Breast epithelium (tissue), 4 donors: ENCODE results near the gene FBP2. TPM values are rescaled to one million over a fixed set of nuclear protein-coding genes. Genes with fewer than 3 reads are reported as not detected.
A peak's percentile ranks its signal among the peaks of the same experiment; 100 is the strongest.

Source experiments
- DNase-seq, 2 donors: peaks; one replicate each; pipeline ENCODE4 v3.0.0-alpha.2; 2019; ENCODE audit warnings: low spot score in 2 of 2
- H3K27ac ChIP-seq, 2 donors: fragments of 200-600 bp; sonication (generic) in 1 of 2; one replicate each; pipeline ENCODE4 v1.5.1; 2016 to 2019; ENCODE audit warnings: mild to moderate bottlenecking in 1 of 2
- H3K27me3 ChIP-seq, 2 donors: fragments of 200-600 bp; sonication (generic) in 1 of 2; one replicate each; pipeline versions ENCODE4 v1.5.1 to v1.6.0; 2017 to 2019; ENCODE audit warnings: control low read depth in 1 of 2, mild to moderate bottlenecking in 1 of 2
- H3K36me3 ChIP-seq: fragments of 200-600 bp; one replicate; pipeline ENCODE4 v1.5.1; 2019
- H3K4me1 ChIP-seq, 2 donors: fragments of 200-600 bp; sonication (generic); one replicate each; pipeline ENCODE4 v1.5.1; 2016 to 2019; ENCODE audit warnings: control low read depth in 1 of 2
- H3K4me3 ChIP-seq, 3 donors: fragments of 200-600 bp; sonication (generic); 1 replicate in 2 of 3; 2 replicates in 1 of 3; pipeline ENCODE4 v1.5.1; 2016 to 2019; ENCODE audit warnings: mild to moderate bottlenecking in 3 of 3, moderate library complexity in 2 of 3
- H3K9me3 ChIP-seq, 2 donors: fragments of 200-600 bp; sonication (generic) in 1 of 2; one replicate each; pipeline ENCODE4 v1.5.1; 2016 to 2019; ENCODE audit warnings: control low read depth in 1 of 2
- POLR2A ChIP-seq: fragments of 450-650 bp; IDR thresholded peaks from one replicate; pipeline ENCODE4 v1.6.1; 2016; ENCODE audit warnings: antibody characterized with exemption, mild to moderate bottlenecking, moderate library complexity
- POLR2AphosphoS5 ChIP-seq, 3 donors: sonication (generic); formaldehyde crosslinking; IDR thresholded peaks; one replicate each; pipeline ENCODE4 v1.6.1; 2017; ENCODE audit warnings: antibody characterized with exemption in 3 of 3
- intact Hi-C: fragments of 100-400 bp; cut with DNase I; formaldehyde crosslinking; loops from one replicate; pipeline ENCODE4 v1.15.1; 2023; ENCODE audit warnings: low total_unique reads
- total RNA-seq, 3 donors: library from RNA; depleted of rRNA; stranded (reverse); fragments of >200 nt; gene quantifications; one replicate each; pipeline ENCODE4 v1.1.0, GENCODE V29; 2016
- TF ChIP-seq, protein P1 (sequence below), 3 donors: fragments of 450-650 bp; IDR thresholded peaks; one replicate each; pipeline ENCODE4 v1.5.1; 2016 to 2017; ENCODE audit warnings: antibody characterized with exemption in 3 of 3, mild to moderate bottlenecking in 3 of 3, moderate library complexity in 3 of 3

FBP2 gene
- total RNA-seq, 3 donors from 2014 or later, result not detected

DNA sequence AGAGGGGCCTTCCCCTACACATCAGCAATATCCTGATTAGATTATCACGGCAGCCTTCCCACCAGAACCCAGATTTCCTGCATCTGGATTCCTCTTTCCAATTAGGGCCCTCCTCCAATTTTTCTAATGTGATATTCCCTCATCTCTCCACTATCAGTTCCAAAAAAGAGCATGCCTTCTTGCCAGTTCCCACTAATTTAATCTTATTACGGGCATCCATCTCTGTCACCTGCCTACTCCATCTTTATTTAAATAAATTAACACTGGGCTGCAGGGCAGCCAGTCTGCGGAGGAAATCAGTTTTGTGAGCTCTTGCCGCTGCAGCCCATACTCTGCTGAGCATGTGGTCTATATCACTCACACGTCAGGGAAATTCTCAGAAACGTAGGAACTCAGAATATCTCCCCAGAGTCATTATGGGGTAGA, 16.6 kb upstream of the FBP2 start:
- no peak for DNase-seq
- Histone ChIP-seq H3K9me3 (no peaks in the 10 kb centered on the region), H3K4me3 (no peak overlapping the region), H3K27me3 (no peaks in the 10 kb centered on the region), H3K36me3 (no peaks in the 10 kb centered on the region), H3K27ac (no peak overlapping the region), H3K4me1 (no peaks in the 10 kb centered on the region)
- intact Hi-C loops, result no loop called here
- TF ChIP-seq, protein P1, sequence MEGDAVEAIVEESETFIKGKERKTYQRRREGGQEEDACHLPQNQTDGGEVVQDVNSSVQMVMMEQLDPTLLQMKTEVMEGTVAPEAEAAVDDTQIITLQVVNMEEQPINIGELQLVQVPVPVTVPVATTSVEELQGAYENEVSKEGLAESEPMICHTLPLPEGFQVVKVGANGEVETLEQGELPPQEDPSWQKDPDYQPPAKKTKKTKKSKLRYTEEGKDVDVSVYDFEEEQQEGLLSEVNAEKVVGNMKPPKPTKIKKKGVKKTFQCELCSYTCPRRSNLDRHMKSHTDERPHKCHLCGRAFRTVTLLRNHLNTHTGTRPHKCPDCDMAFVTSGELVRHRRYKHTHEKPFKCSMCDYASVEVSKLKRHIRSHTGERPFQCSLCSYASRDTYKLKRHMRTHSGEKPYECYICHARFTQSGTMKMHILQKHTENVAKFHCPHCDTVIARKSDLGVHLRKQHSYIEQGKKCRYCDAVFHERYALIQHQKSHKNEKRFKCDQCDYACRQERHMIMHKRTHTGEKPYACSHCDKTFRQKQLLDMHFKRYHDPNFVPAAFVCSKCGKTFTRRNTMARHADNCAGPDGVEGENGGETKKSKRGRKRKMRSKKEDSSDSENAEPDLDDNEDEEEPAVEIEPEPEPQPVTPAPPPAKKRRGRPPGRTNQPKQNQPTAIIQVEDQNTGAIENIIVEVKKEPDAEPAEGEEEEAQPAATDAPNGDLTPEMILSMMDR (IDR thresholded peaks at IDR 0.05), result no peak
- TF ChIP-seq POLR2AphosphoS5 (IDR thresholded peaks at IDR 0.05), result no peak
- no peak for TF ChIP-seq POLR2A

DNA sequence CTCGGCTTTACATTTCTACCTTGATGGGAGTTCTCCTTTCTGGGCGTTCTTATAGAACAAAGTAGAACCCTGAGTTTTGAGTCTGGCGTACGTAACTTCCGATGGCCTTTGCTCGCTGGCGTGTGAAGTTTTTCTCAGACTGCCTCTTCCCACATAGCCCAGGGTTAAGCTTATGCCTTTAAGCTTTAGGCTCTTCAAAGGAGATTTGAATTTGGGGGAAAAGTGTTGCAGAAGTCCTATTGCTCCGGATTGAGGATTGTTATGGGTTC, 13.7 kb upstream of the FBP2 start:
- no peaks in the 10 kb centered on the region for H3K4me1 ChIP-seq
- TF ChIP-seq POLR2A (no peak), POLR2AphosphoS5 (IDR thresholded peaks at IDR 0.05) (no peak)
- TF ChIP-seq, protein P1 (IDR thresholded peaks at IDR 0.05), result no peak
- intact Hi-C loops, result no loop called here

DNA sequence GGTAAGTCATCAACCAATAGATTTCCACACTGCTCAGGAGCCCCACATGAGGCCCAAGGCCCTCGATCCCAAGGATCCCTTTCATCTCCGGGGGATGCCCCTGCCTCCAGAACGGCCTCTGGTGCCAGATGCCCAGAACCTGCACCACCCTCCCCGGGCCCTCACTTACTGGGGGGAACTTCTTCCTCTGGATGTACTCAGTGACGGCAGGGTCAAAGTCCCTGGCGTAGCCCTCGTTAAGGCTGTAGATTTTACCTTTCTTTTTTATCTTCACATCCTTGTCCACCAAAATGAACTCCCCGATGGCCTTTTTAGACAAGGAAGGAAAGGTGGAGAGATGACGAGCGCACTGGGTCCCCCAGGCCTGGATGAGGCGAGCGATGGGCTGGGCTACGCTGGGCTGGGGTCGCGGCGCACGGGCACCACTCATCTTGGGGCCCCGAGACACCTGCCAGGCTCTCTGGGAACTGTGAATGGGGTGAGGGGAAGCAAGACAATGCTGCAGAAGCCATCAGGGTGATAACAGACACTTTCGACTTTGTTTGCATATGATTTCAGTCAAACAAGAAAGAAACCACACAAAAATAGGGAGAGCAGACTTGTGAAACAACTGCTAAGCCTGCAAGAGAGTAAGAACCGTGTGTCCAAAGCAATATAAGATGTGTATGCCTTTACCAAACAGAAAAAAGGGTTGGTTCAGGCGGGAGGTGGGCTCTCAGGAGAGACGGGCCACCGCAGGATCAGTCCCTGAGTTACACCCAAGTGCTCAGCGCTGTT, 13.2 kb upstream of the FBP2 start:
- Histone ChIP-seq H3K27ac (no peak overlapping the region), H3K4me3 (no peak overlapping the region), H3K27me3 (no peaks in the 10 kb centered on the region), H3K9me3 (no peaks in the 10 kb centered on the region), H3K36me3 (no peaks in the 10 kb centered on the region), H3K4me1 (no peaks in the 10 kb centered on the region)
- intact Hi-C loops, result no loop called here
- TF ChIP-seq POLR2A (no peak), POLR2AphosphoS5 (IDR thresholded peaks at IDR 0.05) (no peak)
- TF ChIP-seq, protein P1 (IDR thresholded peaks at IDR 0.05), result no peak
- DNase-seq, result no peak

More for the DNA sequence above, 13.7 kb upstream of the FBP2 start:
- Histone ChIP-seq H3K4me3 (no peak overlapping the region), H3K27ac (no peak overlapping the region), H3K36me3 (no peaks in the 10 kb centered on the region), H3K27me3 (no peaks in the 10 kb centered on the region), H3K9me3 (no peaks in the 10 kb centered on the region)
- DNase-seq, result no peak

DNA sequence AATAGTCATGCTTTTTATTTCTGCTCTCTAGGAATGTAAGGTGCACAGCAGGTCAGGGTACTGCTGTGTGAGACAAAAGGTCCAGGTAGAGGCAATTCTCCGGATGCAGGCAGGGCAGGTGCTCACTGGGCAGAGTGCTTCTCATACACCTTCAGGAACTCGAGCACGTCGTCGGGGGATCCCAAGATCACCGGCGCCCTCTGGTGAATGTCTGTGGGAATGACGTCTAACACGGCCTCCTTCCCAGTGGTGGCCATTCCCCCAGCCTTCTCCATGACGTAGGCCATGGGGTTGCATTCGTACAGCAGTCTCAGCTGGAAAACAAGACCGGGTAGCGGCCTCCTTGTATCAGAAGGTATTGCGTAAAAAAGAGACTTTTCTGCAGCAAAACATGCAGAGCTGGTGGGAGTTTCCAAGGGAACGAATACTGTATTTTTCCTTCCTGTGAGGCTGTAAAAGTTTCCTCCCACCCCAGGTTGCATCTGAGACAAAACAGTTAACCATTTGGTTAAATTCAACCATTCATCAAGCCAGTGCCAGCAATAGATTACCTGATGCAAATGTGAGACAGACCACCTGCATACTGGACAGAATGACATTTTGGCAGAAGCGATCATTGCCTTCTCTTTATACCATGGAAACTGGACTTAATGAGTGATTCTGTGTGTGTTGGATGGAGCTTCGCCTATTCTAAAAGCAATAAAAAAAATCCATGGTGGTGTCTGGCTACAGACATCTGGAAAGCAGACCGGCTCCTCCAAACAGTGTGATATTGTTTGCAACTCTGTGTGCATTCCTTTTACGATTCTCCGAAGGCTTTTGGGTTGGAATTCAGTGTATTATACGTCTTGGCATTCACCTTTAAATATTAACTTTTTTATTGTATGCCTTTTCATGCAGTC, 9.9 kb upstream of the FBP2 start:
- no peaks in the 10 kb centered on the region for H3K9me3 ChIP-seq
- H3K4me1 ChIP-seq, result no peaks in the 10 kb centered on the region
- DNase-seq, result peak; percentile 20 to 61
- no peaks in the 10 kb centered on the region for H3K36me3 ChIP-seq
- H3K4me3 ChIP-seq, result no peak overlapping the region
- intact Hi-C loops, result no loop called here
- TF ChIP-seq POLR2A (no peak), POLR2AphosphoS5 (IDR thresholded peaks at IDR 0.05) (no peak)
- TF ChIP-seq, protein P1 (IDR thresholded peaks at IDR 0.05), result peak in 2 of 3 donors; percentile 34 to 36
- H3K27ac ChIP-seq, result no peak overlapping the region
- H3K27me3 ChIP-seq, result no peaks in the 10 kb centered on the region

DNA sequence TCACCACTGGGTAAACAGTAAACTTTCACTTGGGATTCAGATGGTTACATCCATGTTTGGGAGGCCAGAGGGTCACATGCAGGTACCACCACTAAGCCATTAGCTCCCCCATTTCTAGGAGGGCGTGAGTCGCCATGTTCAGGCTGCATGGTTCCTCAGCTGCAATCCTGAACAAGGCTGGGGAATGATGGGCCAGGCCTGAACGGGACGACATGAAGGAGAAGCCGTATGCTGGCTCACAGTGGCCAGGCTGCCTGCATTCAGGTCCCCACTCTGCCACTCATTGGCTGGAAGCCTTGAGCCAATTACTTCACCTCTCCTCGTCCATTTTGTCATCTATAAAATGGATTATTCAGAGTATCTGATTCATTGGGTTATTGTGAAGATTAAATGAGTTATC, 9.0 kb upstream of the FBP2 start:
- Histone ChIP-seq H3K27ac (no peak overlapping the region), H3K4me1 (no peaks in the 10 kb centered on the region), H3K4me3 (no peak overlapping the region), H3K27me3 (no peaks in the 10 kb centered on the region), H3K9me3 (no peaks in the 10 kb centered on the region), H3K36me3 (no peaks in the 10 kb centered on the region)
- no peak for TF ChIP-seq POLR2A
- TF ChIP-seq, protein P1 (IDR thresholded peaks at IDR 0.05), result no peak
- no peak for TF ChIP-seq POLR2AphosphoS5 (IDR thresholded peaks at IDR 0.05)
- intact Hi-C loops, result no loop called here
- no peak for DNase-seq
